NCI-H1930 (cell line): Measurements from ENCODE around the gene RAB26.
"Not testable (repeated sequence)": the region's sequence is repeated elsewhere in the genome, so short reads cannot be mapped to it uniquely, and the experiment has no call there.

Source experiments
- DNase-seq, 2 experiments: peaks; one replicate each; lab custom pipeline; 2025; lab: John Stamatoyannopoulos, UW

The RAB26 gene

GRCh38 chr16:2196162-2196980 is 47.9 kb downstream of the RAB26 start, which contains the start of gene CASKIN1:
Gene CASKIN1 (minus strand): TSS chr16:2196605. CDS start chr16:2196432, 173 bp downstream.
- peak; percentile 23 to 61 for DNase-seq

GRCh38 chr16:2196981-2197511 is 48.6 kb downstream of the RAB26 start:
- no peak for DNase-seq

- DNase-seq, result no peak
Observed at GRCh38 chr16:2197765-2198164, 49.3 kb downstream of the RAB26 start.

- DNase-seq, result no peak
Observed at GRCh38 chr16:2198283-2198682, 49.9 kb downstream of the RAB26 start.

- DNase-seq, result no peak
Observed at GRCh38 chr16:2199095-2199494, 50.7 kb downstream of the RAB26 start.

GRCh38 chr16:2199621-2200139 is 51.3 kb downstream of the RAB26 start:
- no peak for DNase-seq

GRCh38 chr16:2200313-2200712 is 51.9 kb downstream of the RAB26 start:
- DNase-seq, result no peak

GRCh38 chr16:2203119-2203688 is 54.8 kb downstream of the RAB26 start:
- not testable (repeated sequence) for DNase-seq
